GM12878 (cell line): ENCODE measurements around the gene SLC6A9. TPM values are rescaled to one million over a fixed set of nuclear protein-coding genes. Genes with fewer than 3 reads are reported as not detected.

Source experiments
- ATF7 ChIP-seq: fragments of 450-650 bp; IDR thresholded peaks from 2 replicates; pipeline ENCODE4 v1.6.1; 2016; ENCODE audit warnings: low read depth, mild to moderate bottlenecking
- BMI1 ChIP-seq: fragments of 450-650 bp; IDR thresholded peaks from 2 replicates; pipeline ENCODE4 v1.6.1; 2016; ENCODE audit warnings: mild to moderate bottlenecking, moderate library complexity, borderline replicate concordance
- EED ChIP-seq: sonication (generic); IDR thresholded peaks from 2 replicates; pipeline ENCODE4 v1.6.1; 2016; ENCODE audit warnings: antibody characterized with exemption, low read depth
- EGR1 ChIP-seq, 2 experiments: IDR thresholded peaks; 1 replicate in 1 of 2; 2 replicates in 1 of 2; pipeline ENCODE4 v1.6.1; 2011 to 2012; ENCODE audit warnings: low read depth in 2 of 2, low read length in 2 of 2, borderline replicate concordance in 1 of 2, mild to moderate bottlenecking in 1 of 2, moderate library complexity in 1 of 2
- ELK1 ChIP-seq: IDR thresholded peaks from 2 replicates; pipeline ENCODE4 v1.6.1; 2012; ENCODE audit warnings: low read depth, low read length, improper control_type of control experiment
- GATAD2B ChIP-seq: fragments of 450-650 bp; conservative IDR thresholded peaks from 2 replicates; pipeline ENCODE4 v1.6.1; 2017; ENCODE audit warnings: low read depth, mild to moderate bottlenecking, moderate library complexity
- MAX ChIP-seq: IDR thresholded peaks from 2 replicates; pipeline ENCODE4 v1.6.1; 2012; ENCODE audit warnings: low read depth, low read length, improper control_type of control experiment
- MEF2B ChIP-seq: fragments of 450-650 bp; IDR thresholded peaks from 2 replicates; pipeline ENCODE4 v1.6.1; 2018; ENCODE audit warnings: mild to moderate bottlenecking, moderate library complexity; ENCODE audit not compliant: partially characterized antibody, poor library complexity, severe bottlenecking
- NFYA ChIP-seq: IDR thresholded peaks from 2 replicates; pipeline ENCODE4 v1.6.1; 2011; ENCODE audit warnings: low read depth, mild to moderate bottlenecking, low read length, improper control_type of control experiment, borderline replicate concordance
- NR2C1 ChIP-seq: fragments of 450-650 bp; IDR thresholded peaks from 2 replicates; pipeline ENCODE4 v1.6.1; 2017; ENCODE audit warnings: antibody characterized with exemption, mild to moderate bottlenecking, moderate library complexity
- POLR2A ChIP-seq: IDR thresholded peaks from 2 replicates; pipeline ENCODE4 v1.6.1; 2011; ENCODE audit warnings: low read depth, mild to moderate bottlenecking, low read length
- POU2F2 ChIP-seq: IDR thresholded peaks from 3 replicates; pipeline ENCODE4 v1.6.1; 2011; ENCODE audit warnings: low read depth, mild to moderate bottlenecking, low read length, borderline replicate concordance
- SIN3A ChIP-seq: IDR thresholded peaks from 2 replicates; pipeline ENCODE4 v1.6.1; 2012; ENCODE audit warnings: low read depth, low read length, improper control_type of control experiment
- SREBF2 ChIP-seq: IDR thresholded peaks from 2 replicates; pipeline ENCODE4 v1.6.1; 2012; ENCODE audit warnings: mild to moderate bottlenecking, low read length
- SUZ12 ChIP-seq: fragments of 200-600 bp; sonication (generic); IDR thresholded peaks from one replicate; pipeline ENCODE4 v1.6.1; 2018; ENCODE audit warnings: antibody characterized with exemption, mild to moderate bottlenecking; ENCODE audit not compliant: unreplicated experiment
- ZBTB4 ChIP-seq: fragments of 450-650 bp; formaldehyde crosslinking; IDR thresholded peaks from 2 replicates; pipeline ENCODE4 v1.4.0; 2022; ENCODE audit warnings: mild to moderate bottlenecking, moderate library complexity
- ZNF24 ChIP-seq: fragments of 450-650 bp; IDR thresholded peaks from 2 replicates; pipeline ENCODE4 v1.6.1; 2017; ENCODE audit warnings: antibody characterized with exemption, mild to moderate bottlenecking
- ZNF274 ChIP-seq: IDR thresholded peaks from one replicate; pipeline ENCODE4 v1.8.0; 2011; ENCODE audit not compliant: insufficient read length, insufficient read depth
- polyA plus RNA-seq, 11 experiments: library from polyadenylated mRNA; depleted of rRNA in 4 of 11; unstranded in 6 of 11; stranded (reverse) in 5 of 11; fragments of >200 nt; fragmentation: Nextera tagmentation in 4 of 11; fragmentation: Illumina TruSeq in 1 of 11; extraction: Ambion mirVana in 4 of 11; extraction: Trizol in 1 of 11; gene quantifications; 1 replicate in 1 of 11; 2 replicates in 10 of 11; pipeline versions ENCODE4 v1.2.1 to v1.2.3, GENCODE V29; 2011 to 2016; ENCODE audit warnings: inconsistent platforms in 2 of 11, missing spikeins in 2 of 11, low read depth in 1 of 11
- total RNA-seq, 4 experiments: library from RNA; depleted of rRNA in 3 of 4; stranded (reverse); fragments of >200 nt in 3 of 4; fragmentation: Illumina TruSeq in 1 of 4; extraction: Trizol in 1 of 4; gene quantifications; 2 replicates each; pipeline versions ENCODE4 v1.2.1 to v1.2.3, GENCODE V29; 2013 to 2021
- TF ChIP-seq, protein P1 (sequence below): fragments of 150-350 bp; IDR thresholded peaks from 2 replicates; pipeline ENCODE4 v1.6.1; 2016; ENCODE audit warnings: low read depth, low read length
- TF ChIP-seq, protein P2 (sequence below): IDR thresholded peaks from 2 replicates; pipeline ENCODE4 v1.6.1; 2011; ENCODE audit warnings: low read depth, mild to moderate bottlenecking, low read length, moderate library complexity, borderline replicate concordance; ENCODE audit errors: extremely low read depth

The SLC6A9 gene
- total and polyA plus RNA-seq, 10 of the 15 experiments (the other 5 are each of a cell fraction or from before 2014, with no cell fraction given): 0.02 to 2.0 (median 0.63) TPM

DNA sequence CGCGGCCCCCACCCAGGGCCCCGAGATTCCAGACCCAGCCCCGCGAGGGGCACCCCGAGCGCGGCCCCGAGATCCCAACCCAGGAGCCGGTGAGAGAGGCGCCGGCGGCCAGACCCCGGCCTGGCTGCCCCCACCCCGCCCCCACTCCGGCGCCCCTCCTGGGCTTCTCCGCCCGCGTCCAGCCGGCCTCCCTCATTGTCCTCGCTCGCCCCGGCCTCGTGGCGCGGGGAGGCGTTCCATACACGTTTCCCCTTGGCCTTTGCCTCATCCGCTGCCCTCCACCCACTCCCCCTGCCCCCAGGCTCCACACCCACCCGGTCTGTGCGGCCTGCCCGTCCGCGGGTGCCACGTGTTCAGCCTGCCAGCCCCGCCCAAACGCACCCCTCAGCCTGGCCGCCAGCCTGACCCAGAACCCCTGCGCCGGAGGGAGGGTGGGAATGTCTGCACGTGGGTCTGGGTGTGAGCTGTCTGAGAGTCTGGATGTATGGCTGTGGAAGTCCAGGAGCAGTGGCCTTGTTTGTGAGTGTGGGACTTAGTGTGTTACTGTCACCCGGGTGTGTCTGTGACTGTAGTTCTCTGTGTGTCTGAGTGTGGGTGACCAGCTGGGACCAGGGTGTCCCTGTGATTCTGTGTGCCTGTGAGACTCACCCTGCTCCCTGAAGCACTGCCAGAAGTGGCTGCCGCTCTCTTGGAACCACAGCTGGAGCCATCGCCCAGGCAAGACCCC, 51.6 kb downstream of the SLC6A9 start (continued):
- no peak for TF ChIP-seq MEF2B
- TF ChIP-seq SIN3A: no peak
- TF ChIP-seq ATF7: no peak
- TF ChIP-seq NR2C1: no peak
- no peak for TF ChIP-seq GATAD2B
- TF ChIP-seq ZNF274: no peak
- no peak for TF ChIP-seq BMI1
- no peak for TF ChIP-seq ZBTB4
- TF ChIP-seq SREBF2: no peak
- no peak for TF ChIP-seq ELK1
- 0 out of 3 replicates have a peak, but pooled peaks of 1 of the 2 experiments have one; percentile 43 for TF ChIP-seq EGR1 (IDR thresholded peaks at IDR 0.05; ENCODE audit: borderline replicate concordance in 1 of 2, low read depth in 2 of 2, low read length in 2 of 2)
- TF ChIP-seq, protein P1, sequence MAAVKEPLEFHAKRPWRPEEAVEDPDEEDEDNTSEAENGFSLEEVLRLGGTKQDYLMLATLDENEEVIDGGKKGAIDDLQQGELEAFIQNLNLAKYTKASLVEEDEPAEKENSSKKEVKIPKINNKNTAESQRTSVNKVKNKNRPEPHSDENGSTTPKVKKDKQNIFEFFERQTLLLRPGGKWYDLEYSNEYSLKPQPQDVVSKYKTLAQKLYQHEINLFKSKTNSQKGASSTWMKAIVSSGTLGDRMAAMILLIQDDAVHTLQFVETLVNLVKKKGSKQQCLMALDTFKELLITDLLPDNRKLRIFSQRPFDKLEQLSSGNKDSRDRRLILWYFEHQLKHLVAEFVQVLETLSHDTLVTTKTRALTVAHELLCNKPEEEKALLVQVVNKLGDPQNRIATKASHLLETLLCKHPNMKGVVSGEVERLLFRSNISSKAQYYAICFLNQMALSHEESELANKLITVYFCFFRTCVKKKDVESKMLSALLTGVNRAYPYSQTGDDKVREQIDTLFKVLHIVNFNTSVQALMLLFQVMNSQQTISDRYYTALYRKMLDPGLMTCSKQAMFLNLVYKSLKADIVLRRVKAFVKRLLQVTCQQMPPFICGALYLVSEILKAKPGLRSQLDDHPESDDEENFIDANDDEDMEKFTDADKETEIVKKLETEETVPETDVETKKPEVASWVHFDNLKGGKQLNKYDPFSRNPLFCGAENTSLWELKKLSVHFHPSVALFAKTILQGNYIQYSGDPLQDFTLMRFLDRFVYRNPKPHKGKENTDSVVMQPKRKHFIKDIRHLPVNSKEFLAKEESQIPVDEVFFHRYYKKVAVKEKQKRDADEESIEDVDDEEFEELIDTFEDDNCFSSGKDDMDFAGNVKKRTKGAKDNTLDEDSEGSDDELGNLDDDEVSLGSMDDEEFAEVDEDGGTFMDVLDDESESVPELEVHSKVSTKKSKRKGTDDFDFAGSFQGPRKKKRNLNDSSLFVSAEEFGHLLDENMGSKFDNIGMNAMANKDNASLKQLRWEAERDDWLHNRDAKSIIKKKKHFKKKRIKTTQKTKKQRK: no peak
- TF ChIP-seq SUZ12: no peak
- TF ChIP-seq, protein P2, sequence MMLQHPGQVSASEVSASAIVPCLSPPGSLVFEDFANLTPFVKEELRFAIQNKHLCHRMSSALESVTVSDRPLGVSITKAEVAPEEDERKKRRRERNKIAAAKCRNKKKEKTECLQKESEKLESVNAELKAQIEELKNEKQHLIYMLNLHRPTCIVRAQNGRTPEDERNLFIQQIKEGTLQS: no peak
- no peak for TF ChIP-seq NFYA
- peak; percentile 52; the same call in 1 of the 2 replicates for TF ChIP-seq MAX
- peak; percentile 71 for TF ChIP-seq POLR2A
- no peak for TF ChIP-seq POU2F2
- TF ChIP-seq EED: no peak
- TF ChIP-seq ZNF24: no peak
